Keratinocyte (primary cell): ENCODE data around the gene EMX2. TPM values are rescaled to one million over a fixed set of nuclear protein-coding genes. Genes with fewer than 3 reads are reported as not detected.

ENCODE experiments used
- DNase-seq: peaks from one replicate; pipeline ENCODE4 v3.0.0-alpha.2; 2011; ENCODE audit warnings: low read depth, missing footprints, low spot score
- FAIRE-seq: peaks from 2 replicates; lab custom pipeline; 2011; peaks lifted over from hg19 to GRCh38; lab: Jason Lieb, UNC
- H2AFZ ChIP-seq: 2 replicates; pipeline ENCODE4 v1.6.0; 2012; ENCODE audit warnings: low read length, control low read depth, inconsistent platforms; ENCODE audit not compliant: control insufficient read depth
- H3K27ac ChIP-seq: 2 replicates; pipeline ENCODE4 v1.5.1; 2011; ENCODE audit warnings: low read length; ENCODE audit not compliant: control insufficient read depth, insufficient read depth
- H3K27me3 ChIP-seq: 3 replicates; pipeline ENCODE4 v1.6.0; 2011; ENCODE audit warnings: low read length; ENCODE audit not compliant: control insufficient read depth, insufficient read depth; ENCODE audit errors: extremely low read depth
- H3K36me3 ChIP-seq, 2 experiments: 2 replicates in 1 of 2; 3 replicates in 1 of 2; pipeline ENCODE4 v1.5.1; 2011; ENCODE audit warnings: low read length in 2 of 2, mild to moderate bottlenecking in 1 of 2; ENCODE audit not compliant: control insufficient read depth in 2 of 2, insufficient read depth in 2 of 2; ENCODE audit errors: extremely low read depth in 1 of 2
- H3K4me1 ChIP-seq: 3 replicates; pipeline ENCODE4 v1.5.1; 2011; ENCODE audit warnings: low read length; ENCODE audit not compliant: control insufficient read depth, insufficient read depth; ENCODE audit errors: extremely low read depth
- H3K4me2 ChIP-seq: 3 replicates; pipeline ENCODE4 v1.6.0; 2011; ENCODE audit warnings: low read depth, low read length; ENCODE audit not compliant: control insufficient read depth, insufficient read depth; ENCODE audit errors: extremely low read depth
- H3K4me3 ChIP-seq, 3 experiments: fragments of 200-600 bp in 1 of 3; sonication (generic) in 1 of 3; 2 replicates in 2 of 3; 3 replicates in 1 of 3; pipeline ENCODE4 v1.5.1; 2011 to 2016; ENCODE audit warnings: low read length in 3 of 3, mild to moderate bottlenecking in 3 of 3, control low read depth in 2 of 3, inconsistent platforms in 1 of 3, low read depth in 1 of 3, mixed read lengths in 1 of 3, mixed run types in 1 of 3, moderate library complexity in 1 of 3; ENCODE audit not compliant: control insufficient read depth in 2 of 3, insufficient read depth in 2 of 3; ENCODE audit errors: extremely low read depth in 1 of 3
- H3K79me2 ChIP-seq: 2 replicates; pipeline ENCODE4 v1.6.0; 2012; ENCODE audit warnings: low read length; ENCODE audit not compliant: control insufficient read depth, insufficient read depth
- H3K9ac ChIP-seq: 3 replicates; pipeline ENCODE4 v1.6.0; 2011; ENCODE audit warnings: low read length; ENCODE audit not compliant: control insufficient read depth, insufficient read depth; ENCODE audit errors: extremely low read depth
- H3K9me1 ChIP-seq: 3 replicates; pipeline ENCODE4 v1.6.0; 2011; ENCODE audit warnings: low read length; ENCODE audit not compliant: control insufficient read depth, insufficient read depth; ENCODE audit errors: extremely low read depth
- H3K9me3 ChIP-seq: 2 replicates; pipeline ENCODE4 v1.5.1; 2012; ENCODE audit warnings: low read depth, low read length; ENCODE audit not compliant: control insufficient read depth
- H4K20me1 ChIP-seq: 3 replicates; pipeline ENCODE4 v1.6.0; 2011; ENCODE audit warnings: low read length; ENCODE audit not compliant: control insufficient read depth, insufficient read depth; ENCODE audit errors: extremely low read depth
- CTCF ChIP-seq, 3 experiments: IDR thresholded peaks in 1 of 3; conservative IDR thresholded peaks in 1 of 3; optimal IDR thresholded peaks in 1 of 3; 2 replicates in 2 of 3; 3 replicates in 1 of 3; pipeline versions ENCODE3 to v1.5.1; 2011; ENCODE audit warnings: low read length in 3 of 3, mild to moderate bottlenecking in 3 of 3, moderate library complexity in 2 of 3, control low read depth in 1 of 3, inconsistent platforms in 1 of 3; ENCODE audit not compliant: insufficient read depth in 2 of 3; ENCODE audit errors: extremely low read depth in 1 of 3
- EZH2 ChIP-seq: IDR thresholded peaks from one replicate; pipeline ENCODE4 v1.6.1; 2012; ENCODE audit warnings: inconsistent platforms, mild to moderate bottlenecking, low read length, moderate library complexity
- dilution Hi-C: fragments of 300-500 bp; cut with MboI; formaldehyde crosslinking; loops from one replicate; pipeline ENCODE4 v1.7.0; 2020; ENCODE audit warnings: low sequenced_read_pairs; ENCODE audit not compliant: extremely low pct_ligation_motif_present
- polyA plus RNA-seq, 5 experiments: library from polyadenylated mRNA; depleted of rRNA in 3 of 5; stranded (reverse) in 3 of 5; stranded (forward) in 1 of 5; unstranded in 1 of 5; fragments of >200 nt; gene quantifications; 1 replicate in 1 of 5; 2 replicates in 3 of 5; 3 replicates in 1 of 5; pipeline versions ENCODE4 v1.2.1 to v1.2.3, GENCODE V29; 2011 to 2012; ENCODE audit warnings: missing spikeins in 2 of 5, low read depth in 1 of 5, low replicate concordance in 1 of 5

The EMX2 gene
- polyA plus RNA-seq, 1 donor (not counting 4 experiments of a cell fraction or from before 2014, with no cell fraction given), result 2.8 TPM

GRCh38 chr10:117596706-117597105 is 54.2 kb downstream of the EMX2 start:
- Histone ChIP-seq H3K4me1 (no peaks in the 10 kb centered on the region), H3K4me2 (no peak overlapping the region), H3K36me3 (no peaks in the 10 kb centered on the region), H3K4me3 (no peak overlapping the region), H3K9me1 (no peaks in the 10 kb centered on the region), H3K79me2 (no peaks in the 10 kb centered on the region), H3K9ac (no peak overlapping the region), H2AFZ (no peak overlapping the region), H3K27ac (no peak overlapping the region), H4K20me1 (no peaks in the 10 kb centered on the region), H3K27me3 (no peaks in the 10 kb centered on the region), H3K9me3 (no peaks in the 10 kb centered on the region)
- no peak for TF ChIP-seq CTCF (optimal IDR thresholded peaks at IDR 0.05 in 1 of 3, IDR thresholded peaks at IDR 0.05 in 1 of 3, conservative IDR thresholded peaks at IDR 0.05 in 1 of 3; ENCODE audit: extremely low read depth in 1 of 3, insufficient read depth in 2 of 3, low read length in 3 of 3)
- no peak for TF ChIP-seq EZH2
- DNase-seq, result no peak
- FAIRE-seq, result no peak
- dilution Hi-C loops, result no loop called here

DNA sequence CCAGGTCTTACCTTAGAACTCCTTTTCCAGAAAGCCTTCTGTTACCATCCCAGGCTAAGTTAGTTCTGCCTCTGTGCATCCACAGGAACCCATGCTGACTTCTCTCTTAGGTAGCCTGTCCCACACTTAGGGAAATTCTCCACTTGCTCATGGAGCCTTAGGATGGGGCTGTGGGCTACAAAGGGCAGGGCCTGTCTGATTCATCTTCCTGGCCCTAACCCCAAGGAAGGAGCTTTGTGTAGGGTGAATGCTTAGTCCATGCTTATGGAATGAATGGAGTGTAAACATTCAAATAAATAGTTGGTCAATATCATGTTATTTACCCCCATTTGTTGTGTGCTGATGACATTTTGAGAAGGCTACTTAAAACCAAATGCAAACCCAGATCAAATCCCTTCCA is 54.7 kb downstream of the EMX2 start:
- FAIRE-seq, result no peak

More for the DNA sequence above, 54.7 kb downstream of the EMX2 start:
- H3K9me1 ChIP-seq, result no peaks in the 10 kb centered on the region
- no peaks in the 10 kb centered on the region for H3K79me2 ChIP-seq
- no peak for DNase-seq
- H3K27me3 ChIP-seq, result no peaks in the 10 kb centered on the region
- H3K4me1 ChIP-seq, result no peaks in the 10 kb centered on the region
- H3K4me3 ChIP-seq, result no peak overlapping the region
- no peaks in the 10 kb centered on the region for H3K9me3 ChIP-seq
- H4K20me1 ChIP-seq, result no peaks in the 10 kb centered on the region
- H2AFZ ChIP-seq, result no peak overlapping the region
- no peak for TF ChIP-seq EZH2
- no peak for TF ChIP-seq CTCF (optimal IDR thresholded peaks at IDR 0.05 in 1 of 3, IDR thresholded peaks at IDR 0.05 in 1 of 3, conservative IDR thresholded peaks at IDR 0.05 in 1 of 3; ENCODE audit: extremely low read depth in 1 of 3, insufficient read depth in 2 of 3, low read length in 3 of 3)
- H3K27ac ChIP-seq, result no peak overlapping the region
- H3K36me3 ChIP-seq, result no peaks in the 10 kb centered on the region
- dilution Hi-C loops, result no loop called here
- no peak overlapping the region for H3K9ac ChIP-seq
- H3K4me2 ChIP-seq, result no peak overlapping the region

Other genes with a start within 250 kb of the EMX2 start
- gene PDZD8, start 167.3 kb upstream of the EMX2 start, polyA plus RNA-seq, result 17.6 to 30.7 TPM (median 24.3 TPM) in 3 replicates